Transverse colon (tissue), 4 donors: Measurements from ENCODE around the gene CHCHD6. TPM values are rescaled to one million over a fixed set of nuclear protein-coding genes. Genes with fewer than 3 reads are reported as not detected.

Experiments used
- DNase-seq: peaks from one replicate; pipeline ENCODE4 v3.0.0-alpha.2; 2019
- H3K27ac ChIP-seq, 4 donors: fragments of 200-600 bp; sonication (generic); 2 replicates each; pipeline ENCODE4 v1.5.1; 2016 to 2018; ENCODE audit warnings: inconsistent platforms in 4 of 4
- H3K27me3 ChIP-seq: fragments of 200-600 bp; sonication (generic); 2 replicates; pipeline ENCODE4 v1.5.1; 2017; ENCODE audit warnings: inconsistent platforms
- H3K36me3 ChIP-seq, 4 donors: fragments of 200-600 bp; sonication (generic); 2 replicates each; pipeline ENCODE4 v1.5.1; 2017 to 2019; ENCODE audit warnings: inconsistent platforms in 4 of 4
- H3K4me1 ChIP-seq, 4 donors: fragments of 200-600 bp; sonication (generic); 2 replicates each; pipeline ENCODE4 v1.5.1; 2017 to 2020; ENCODE audit warnings: inconsistent platforms in 4 of 4
- H3K4me3 ChIP-seq, 4 donors: fragments of 200-600 bp; sonication (generic); 1 replicate in 1 of 4; 2 replicates in 3 of 4; pipeline versions ENCODE4 v1.5.1 to v1.6.1; 2017 to 2019; ENCODE audit warnings: inconsistent platforms in 4 of 4
- H3K9me3 ChIP-seq, 2 donors: fragments of 200-600 bp; sonication (generic); 2 replicates each; pipeline ENCODE4 v1.5.1; 2017 to 2019; ENCODE audit warnings: inconsistent platforms in 2 of 2
- EP300 ChIP-seq: sonication (generic); formaldehyde crosslinking; IDR thresholded peaks from one replicate; pipeline ENCODE4 v1.6.1; 2017; ENCODE audit warnings: antibody characterized with exemption, low read depth
- POLR2A ChIP-seq: fragments of 450-650 bp; IDR thresholded peaks from one replicate; pipeline ENCODE4 v1.6.1; 2016; ENCODE audit warnings: antibody characterized with exemption, mild to moderate bottlenecking, moderate library complexity
- POLR2AphosphoS5 ChIP-seq, 3 donors: sonication (generic); formaldehyde crosslinking; IDR thresholded peaks; one replicate each; pipeline ENCODE4 v1.6.1; 2016; ENCODE audit warnings: antibody characterized with exemption in 3 of 3
- WGBS, 2 donors: methylation state at CpG; one replicate each; pipeline ENCODE4 v1.1.5; 2018; ENCODE audit warnings: low coverage in 1 of 2; 5-methylcytosine and 5-hydroxymethylcytosine counted together
- in situ Hi-C, 4 donors: fragments of 200-750 bp; cut with MboI; loops; one replicate each; pipeline versions ENCODE4 v1.15.0 to v1.15.1; 2017; ENCODE audit warnings: low sequenced_read_pairs in 3 of 4, low pct_ligation_motif_present in 1 of 4, low pct_unique_long_range_greater_than_20kb in 1 of 4
- intact Hi-C: fragments of 100-400 bp; cut with DNase I; formaldehyde crosslinking; loops from one replicate; pipeline ENCODE4 v1.15.1; 2023; ENCODE audit warnings: low total_unique reads
- total RNA-seq, 4 donors: library from RNA; depleted of rRNA; stranded (reverse); fragments of >200 nt; gene quantifications; one replicate each; pipeline ENCODE4 v1.1.0, GENCODE V29; 2016
- TF ChIP-seq, protein P1 (sequence below), 5 experiments: fragments of 200-600 bp in 3 of 5; fragments of 450-650 bp in 2 of 5; sonication (generic) in 3 of 5; IDR thresholded peaks; 1 replicate in 2 of 5; 2 replicates in 3 of 5; pipeline ENCODE4 v1.5.1; 2016 to 2017; ENCODE audit warnings: antibody characterized with exemption in 5 of 5, inconsistent platforms in 3 of 5, mild to moderate bottlenecking in 2 of 5, moderate library complexity in 1 of 5

Gene CHCHD6
- total RNA-seq, 4 donors from 2014 or later = 4.6 to 12.1 (median 5.3) TPM

DNA sequence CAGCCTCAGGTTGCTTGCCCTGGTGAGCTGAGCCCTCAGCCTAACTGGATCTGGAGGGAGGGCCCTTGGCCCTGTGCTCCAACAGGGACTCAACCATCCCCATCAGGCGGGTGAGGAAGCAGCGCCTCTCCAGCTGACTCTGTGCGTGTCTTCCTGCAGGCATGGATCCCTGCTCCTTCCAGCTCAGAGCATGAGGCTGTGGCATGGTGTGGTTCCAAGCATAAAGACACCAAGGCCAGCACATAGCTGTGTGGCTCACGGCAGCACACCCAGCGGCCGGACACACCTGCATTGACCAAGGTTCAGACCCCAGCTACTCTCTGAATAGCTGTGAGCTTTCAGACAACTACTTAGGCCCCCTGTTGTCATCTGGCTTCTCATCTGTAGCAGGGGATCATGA, 147.9 kb downstream of the CHCHD6 start:
- in situ Hi-C loops = no loop called here
- DNase-seq = no peak
- Histone ChIP-seq H3K27ac (no peak overlapping the region), H3K4me3 (no peak overlapping the region), H3K36me3 (no peaks in the 10 kb centered on the region), H3K9me3 (no peaks in the 10 kb centered on the region), H3K27me3 (no peaks in the 10 kb centered on the region), H3K4me1 (peaks cover 0 to 3% (median 0%) of the 10 kb centered on the region in 4 donors)
- intact Hi-C loops = no loop called here
- WGBS, 2 donors = 87% methylated on average over 5 of the region's 6 CpGs; no CpG with 5 or more reads in 1 of the 2 donors
- no peak for TF ChIP-seq POLR2A
- no peak for TF ChIP-seq EP300
- TF ChIP-seq POLR2AphosphoS5 (IDR thresholded peaks at IDR 0.05) = no peak
- TF ChIP-seq, protein P1, sequence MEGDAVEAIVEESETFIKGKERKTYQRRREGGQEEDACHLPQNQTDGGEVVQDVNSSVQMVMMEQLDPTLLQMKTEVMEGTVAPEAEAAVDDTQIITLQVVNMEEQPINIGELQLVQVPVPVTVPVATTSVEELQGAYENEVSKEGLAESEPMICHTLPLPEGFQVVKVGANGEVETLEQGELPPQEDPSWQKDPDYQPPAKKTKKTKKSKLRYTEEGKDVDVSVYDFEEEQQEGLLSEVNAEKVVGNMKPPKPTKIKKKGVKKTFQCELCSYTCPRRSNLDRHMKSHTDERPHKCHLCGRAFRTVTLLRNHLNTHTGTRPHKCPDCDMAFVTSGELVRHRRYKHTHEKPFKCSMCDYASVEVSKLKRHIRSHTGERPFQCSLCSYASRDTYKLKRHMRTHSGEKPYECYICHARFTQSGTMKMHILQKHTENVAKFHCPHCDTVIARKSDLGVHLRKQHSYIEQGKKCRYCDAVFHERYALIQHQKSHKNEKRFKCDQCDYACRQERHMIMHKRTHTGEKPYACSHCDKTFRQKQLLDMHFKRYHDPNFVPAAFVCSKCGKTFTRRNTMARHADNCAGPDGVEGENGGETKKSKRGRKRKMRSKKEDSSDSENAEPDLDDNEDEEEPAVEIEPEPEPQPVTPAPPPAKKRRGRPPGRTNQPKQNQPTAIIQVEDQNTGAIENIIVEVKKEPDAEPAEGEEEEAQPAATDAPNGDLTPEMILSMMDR (IDR thresholded peaks at IDR 0.05) = no peak

DNA sequence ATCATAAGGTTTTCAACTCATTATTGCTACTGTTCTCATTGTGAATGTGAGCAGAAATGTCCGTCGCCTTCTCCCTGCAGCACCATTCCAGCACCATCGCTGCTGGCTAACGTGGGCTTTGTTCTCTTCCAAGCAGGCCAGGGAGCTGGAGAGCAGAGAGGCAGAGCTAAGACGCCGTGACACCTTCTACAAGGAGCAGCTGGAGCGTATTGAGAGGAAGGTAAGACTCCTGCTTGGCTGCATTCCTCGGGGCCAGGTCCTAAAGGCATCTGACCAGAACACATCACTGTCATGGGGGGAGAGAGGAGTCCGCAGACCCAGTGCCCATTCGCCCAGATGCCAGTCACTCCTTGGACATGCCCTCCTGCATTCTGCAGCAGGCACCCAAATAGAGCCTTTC, 148.5 kb downstream of the CHCHD6 start:
- H3K36me3 ChIP-seq = no peaks in the 10 kb centered on the region
- in situ Hi-C loops (no loop called here), intact Hi-C loops (no loop called here)
- 93% methylated on average over 3 to 10 of the region's 10 CpGs for WGBS, 2 donors
- H3K4me3 ChIP-seq = no peak overlapping the region
- TF ChIP-seq POLR2AphosphoS5 (IDR thresholded peaks at IDR 0.05) (no peak), EP300 (no peak), POLR2A (no peak)
- TF ChIP-seq, protein P1 (IDR thresholded peaks at IDR 0.05) = no peak
- no peak overlapping the region for H3K27ac ChIP-seq
- H3K9me3 ChIP-seq = no peaks in the 10 kb centered on the region
- peaks cover 0 to 3% (median 0%) of the 10 kb centered on the region in 4 donors for H3K4me1 ChIP-seq
- no peaks in the 10 kb centered on the region for H3K27me3 ChIP-seq
- DNase-seq = no peak

DNA sequence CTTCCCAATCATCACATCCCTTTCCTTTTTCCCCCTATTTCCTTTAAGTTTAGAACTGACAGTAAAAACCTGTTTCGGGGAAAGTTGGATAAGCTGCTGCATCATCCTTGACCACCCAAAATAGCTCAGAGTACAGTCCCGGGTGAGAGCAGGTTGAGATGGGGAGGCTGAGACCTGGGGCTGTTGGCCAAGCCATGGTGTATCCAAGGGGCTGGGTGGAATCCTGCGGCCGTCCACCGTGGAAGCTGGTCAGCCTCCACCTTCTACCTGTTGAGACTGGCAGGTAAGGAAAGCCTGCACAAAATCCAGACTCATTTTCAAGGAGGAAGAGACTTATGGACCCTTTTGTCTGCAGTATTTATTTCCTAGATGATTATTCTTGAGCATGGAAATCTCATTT, 150.6 kb downstream of the CHCHD6 start:
- in situ Hi-C loops = no loop called here
- H3K27ac ChIP-seq = no peak overlapping the region
- TF ChIP-seq EP300 (no peak), POLR2A (no peak), POLR2AphosphoS5 (IDR thresholded peaks at IDR 0.05) (no peak)
- TF ChIP-seq, protein P1 (IDR thresholded peaks at IDR 0.05) = no peak
- no peak overlapping the region for H3K4me3 ChIP-seq
- H3K27me3 ChIP-seq = no peaks in the 10 kb centered on the region
- H3K9me3 ChIP-seq = no peaks in the 10 kb centered on the region
- H3K4me1 ChIP-seq = peaks cover 0 to 3% (median 0%) of the 10 kb centered on the region in 4 donors
- WGBS, 2 donors = 86 to 94% methylated on average over 5 of the region's 5 CpGs
- no peaks in the 10 kb centered on the region for H3K36me3 ChIP-seq
- no peak for DNase-seq
- intact Hi-C loops = no loop called here

DNA sequence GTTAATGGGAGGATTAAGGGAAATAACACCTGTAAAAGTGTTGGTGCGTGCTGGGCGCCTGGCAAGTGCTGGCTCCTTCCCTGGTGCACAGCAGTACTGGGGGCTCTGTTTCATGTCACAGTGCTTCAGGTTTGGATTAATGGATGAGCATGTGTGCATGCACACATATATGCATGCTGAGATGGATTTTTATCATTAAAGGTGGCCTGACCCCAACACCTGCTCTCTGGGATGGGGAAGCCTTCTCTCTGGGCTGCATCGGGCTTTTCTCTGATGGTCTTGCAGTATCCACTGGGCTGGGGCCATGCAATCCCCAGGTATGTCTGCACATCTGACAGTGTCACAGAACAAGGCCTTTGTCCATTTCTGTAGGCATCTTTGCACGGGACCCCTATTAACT, 151.3 kb downstream of the CHCHD6 start:
- in situ Hi-C loops = no loop called here
- intact Hi-C loops = no loop called here
- H3K27me3 ChIP-seq = no peaks in the 10 kb centered on the region
- no peaks in the 10 kb centered on the region for H3K36me3 ChIP-seq
- 93 to 94% methylated on average over 3 to 4 of the region's 4 CpGs for WGBS, 2 donors
- H3K9me3 ChIP-seq = no peaks in the 10 kb centered on the region
- H3K4me1 ChIP-seq = peaks cover 0 to 3% (median 0%) of the 10 kb centered on the region in 4 donors
- TF ChIP-seq POLR2AphosphoS5 (IDR thresholded peaks at IDR 0.05) (no peak), POLR2A (no peak), EP300 (no peak)
- TF ChIP-seq, protein P1 (IDR thresholded peaks at IDR 0.05) = no peak
- no peak overlapping the region for H3K4me3 ChIP-seq
- no peak for DNase-seq
- no peak overlapping the region for H3K27ac ChIP-seq
